GM23338 (cell line): Measurements from ENCODE around the gene CHCHD10.

ENCODE experiments used
- CREB1 ChIP-seq: fragments of 250-450 bp; sonication (Bioruptor Pico); IDR thresholded peaks from 2 replicates; pipeline ENCODE4 v1.5.0; 2020; ENCODE audit warnings: low read depth, mild to moderate bottlenecking, moderate library complexity
- CTCF ChIP-seq, 2 experiments: fragments of 200-600 bp in 1 of 2; sonication (generic) in 1 of 2; conservative IDR thresholded peaks; 2 replicates each; pipeline versions ENCODE4 v1.5.1 to v1.6.1; 2016 to 2017; ENCODE audit warnings: antibody characterized with exemption in 2 of 2, low read depth in 2 of 2, mild to moderate bottlenecking in 2 of 2, moderate library complexity in 1 of 2
- EZH2phosphoT487 ChIP-seq: fragments of 200-600 bp; sonication (generic); IDR thresholded peaks from one replicate; pipeline ENCODE4 v1.8.1; 2018; ENCODE audit warnings: antibody characterized with exemption; ENCODE audit not compliant: unreplicated experiment

- TF ChIP-seq CTCF (conservative IDR thresholded peaks at IDR 0.05; ENCODE audit: low read depth in 2 of 2), result peak in 1 of 2 experiments; percentile 12; a peak in 1 of 4 replicates
- TF ChIP-seq CREB1 (CRISPR knock-in tag), result no peak
- no peak for TF ChIP-seq EZH2phosphoT487
These were observed 8.1 kb upstream of the CHCHD10 start for GRCh38 chr22:23775779-23776375.
